Activated naive CD8-positive, alpha-beta T cell treated with anti-CD3 and anti-CD28 coated beads, Interleukin-2, amount 50 U/mL, for 24 hours (primary cell): ENCODE measurements around the gene ACP4.
"Not testable (repeated sequence)": the region's sequence is repeated elsewhere in the genome, so short reads cannot be mapped to it uniquely, and the experiment has no call there.

Source experiments
- ATAC-seq: fragments of 150-1000 bp; cut with Tn5 transposase; one replicate; pipeline ENCODE4 v1.10.0; 2021
- DNase-seq: peaks from one replicate; pipeline ENCODE4 v3.0.0; 2021
- H3K27ac Mint-ChIP-seq: one replicate; pipeline ENCODE4 v1.8.0; 2021; ENCODE audit warnings: mild to moderate bottlenecking, mixed read lengths
- H3K27me3 Mint-ChIP-seq: one replicate; pipeline ENCODE4 v1.8.0; 2021; ENCODE audit warnings: mixed read lengths
- H3K36me3 Mint-ChIP-seq: one replicate; pipeline ENCODE4 v1.8.0; 2021; ENCODE audit warnings: low read depth, mixed read lengths
- H3K4me1 Mint-ChIP-seq: one replicate; pipeline ENCODE4 v1.8.0; 2021; ENCODE audit warnings: mixed read lengths
- H3K4me3 Mint-ChIP-seq: one replicate; pipeline ENCODE4 v1.8.0; 2021; ENCODE audit warnings: mild to moderate bottlenecking, moderate library complexity, mixed read lengths
- H3K9me3 Mint-ChIP-seq: one replicate; pipeline ENCODE4 v1.8.0; 2021; ENCODE audit warnings: mixed read lengths

The ACP4 gene

GRCh38 chr19:50790396-50790795 lies at the start of gene ACP4:
Gene ACP4 (plus strand): TSS chr19:50790415. CDS start chr19:50790415, 0 bp downstream.
- no peak within 1 kb of the TSS for H3K4me3 Mint-ChIP-seq

GRCh38 chr19:50741179-50741933 lies 48.9 kb upstream of the ACP4 start:
- no peak overlapping the region for H3K4me3 Mint-ChIP-seq
- H3K36me3 Mint-ChIP-seq, result no peaks in the 10 kb centered on the region
- DNase-seq (no peak), ATAC-seq (no peak)
- no peaks in the 10 kb centered on the region for H3K9me3 Mint-ChIP-seq
- no peak overlapping the region for H3K27ac Mint-ChIP-seq
- H3K4me1 Mint-ChIP-seq, result no peaks in the 10 kb centered on the region
- peaks cover 36% of the 10 kb centered on the region for H3K27me3 Mint-ChIP-seq

More at GRCh38 chr19:50790396-50790795, at the start of gene ACP4:
- no peaks in the 10 kb centered on the region for H3K36me3 Mint-ChIP-seq
- no peaks in the 10 kb centered on the region for H3K27me3 Mint-ChIP-seq
- no peaks in the 10 kb centered on the region for H3K9me3 Mint-ChIP-seq
- no peak within 1 kb of the TSS for H3K27ac Mint-ChIP-seq
- ATAC-seq (no peak), DNase-seq (no peak)
- H3K4me1 Mint-ChIP-seq, result peaks cover 4% of the 10 kb centered on the region

- no peaks in the 10 kb centered on the region for H3K36me3 Mint-ChIP-seq
- DNase-seq (no peak), ATAC-seq (no peak)
- H3K27me3 Mint-ChIP-seq, result peaks cover 31% of the 10 kb centered on the region
- no peak overlapping the region for H3K27ac Mint-ChIP-seq
- H3K4me3 Mint-ChIP-seq, result no peak overlapping the region
- no peaks in the 10 kb centered on the region for H3K4me1 Mint-ChIP-seq
- H3K9me3 Mint-ChIP-seq, result no peaks in the 10 kb centered on the region
These were observed 46.7 kb upstream of the ACP4 start for GRCh38 chr19:50743537-50743936.

GRCh38 chr19:50745221-50745620 lies 45.0 kb upstream of the ACP4 start:
- Mint-ChIP-seq H3K4me3 (no peak overlapping the region), H3K27ac (no peak overlapping the region), H3K4me1 (no peaks in the 10 kb centered on the region), H3K9me3 (no peaks in the 10 kb centered on the region), H3K36me3 (no peaks in the 10 kb centered on the region), H3K27me3 (peaks cover 20% of the 10 kb centered on the region)
- no peak for ATAC-seq
- no peak for DNase-seq

- not testable (repeated sequence) for DNase-seq, H3K4me3 Mint-ChIP-seq
These were observed 43.1 kb upstream of the ACP4 start for GRCh38 chr19:50747141-50747540.

GRCh38 chr19:50749490-50749889 lies 40.7 kb upstream of the ACP4 start:
- ATAC-seq (no peak), DNase-seq (no peak)
- Mint-ChIP-seq H3K27me3 (peaks cover 13% of the 10 kb centered on the region), H3K9me3 (no peaks in the 10 kb centered on the region), H3K36me3 (no peaks in the 10 kb centered on the region), H3K27ac (no peak overlapping the region), H3K4me1 (no peaks in the 10 kb centered on the region), H3K4me3 (no peak overlapping the region)

More at GRCh38 chr19:50747141-50747540, 43.1 kb upstream of the ACP4 start:
- H3K27me3 Mint-ChIP-seq, result peaks cover 13% of the 10 kb centered on the region
- not testable (repeated sequence) for H3K4me1 Mint-ChIP-seq, H3K36me3 Mint-ChIP-seq, H3K9me3 Mint-ChIP-seq, H3K27ac Mint-ChIP-seq, ATAC-seq

GRCh38 chr19:50750010-50750409 lies 40.2 kb upstream of the ACP4 start:
- ATAC-seq (no peak), DNase-seq (no peak)
- Mint-ChIP-seq H3K36me3 (no peaks in the 10 kb centered on the region), H3K27ac (no peak overlapping the region), H3K4me3 (no peak overlapping the region), H3K27me3 (peaks cover 13% of the 10 kb centered on the region), H3K9me3 (no peaks in the 10 kb centered on the region), H3K4me1 (no peaks in the 10 kb centered on the region)

GRCh38 chr19:50753879-50754278 lies 36.3 kb upstream of the ACP4 start:
- Mint-ChIP-seq H3K9me3 (no peaks in the 10 kb centered on the region), H3K4me1 (no peaks in the 10 kb centered on the region), H3K4me3 (no peak overlapping the region), H3K36me3 (no peaks in the 10 kb centered on the region), H3K27me3 (peaks cover 9% of the 10 kb centered on the region), H3K27ac (no peak overlapping the region)
- DNase-seq (no peak), ATAC-seq (no peak)

- H3K36me3 Mint-ChIP-seq, DNase-seq, H3K4me3 Mint-ChIP-seq, H3K4me1 Mint-ChIP-seq, H3K9me3 Mint-ChIP-seq, H3K27ac Mint-ChIP-seq, H3K27me3 Mint-ChIP-seq, ATAC-seq: not testable (repeated sequence)
These were observed 34.0 kb upstream of the ACP4 start for GRCh38 chr19:50756244-50756643.

GRCh38 chr19:50757624-50758023 lies 32.6 kb upstream of the ACP4 start:
- ATAC-seq, H3K36me3 Mint-ChIP-seq, H3K27ac Mint-ChIP-seq, DNase-seq, H3K4me3 Mint-ChIP-seq, H3K4me1 Mint-ChIP-seq, H3K9me3 Mint-ChIP-seq, H3K27me3 Mint-ChIP-seq: not testable (repeated sequence)

- H3K27me3 Mint-ChIP-seq, DNase-seq, ATAC-seq, H3K4me1 Mint-ChIP-seq, H3K27ac Mint-ChIP-seq, H3K9me3 Mint-ChIP-seq, H3K36me3 Mint-ChIP-seq, H3K4me3 Mint-ChIP-seq: not testable (repeated sequence)
These were observed 31.1 kb upstream of the ACP4 start for GRCh38 chr19:50759076-50759475.

- Mint-ChIP-seq H3K27me3 (peaks cover 6% of the 10 kb centered on the region), H3K27ac (no peak overlapping the region), H3K4me3 (no peak overlapping the region), H3K4me1 (no peaks in the 10 kb centered on the region), H3K36me3 (no peaks in the 10 kb centered on the region), H3K9me3 (peaks cover 4% of the 10 kb centered on the region)
- no peak for ATAC-seq
- no peak for DNase-seq
These were observed 30.3 kb upstream of the ACP4 start for GRCh38 chr19:50759886-50760285.

- not testable (repeated sequence) for H3K27ac Mint-ChIP-seq, H3K36me3 Mint-ChIP-seq
These were observed 28.7 kb upstream of the ACP4 start for GRCh38 chr19:50761501-50761900.

GRCh38 chr19:50763521-50763920 lies 26.7 kb upstream of the ACP4 start:
- H3K4me1 Mint-ChIP-seq, H3K4me3 Mint-ChIP-seq, H3K27ac Mint-ChIP-seq, DNase-seq, H3K36me3 Mint-ChIP-seq, ATAC-seq, H3K9me3 Mint-ChIP-seq: not testable (repeated sequence)
- H3K27me3 Mint-ChIP-seq, result peaks cover 20% of the 10 kb centered on the region

More at GRCh38 chr19:50761501-50761900, 28.7 kb upstream of the ACP4 start:
- not testable (repeated sequence) for H3K9me3 Mint-ChIP-seq, H3K4me3 Mint-ChIP-seq, ATAC-seq, H3K4me1 Mint-ChIP-seq, DNase-seq, H3K27me3 Mint-ChIP-seq

- ATAC-seq, result no peak
- no peak overlapping the region for H3K27ac Mint-ChIP-seq
These were observed 25.8 kb upstream of the ACP4 start for GRCh38 chr19:50764409-50764808.

More at GRCh38 chr19:50764409-50764808, 25.8 kb upstream of the ACP4 start:
- DNase-seq, result no peak
- no peaks in the 10 kb centered on the region for H3K4me1 Mint-ChIP-seq
- H3K36me3 Mint-ChIP-seq, result no peaks in the 10 kb centered on the region
- H3K4me3 Mint-ChIP-seq, result no peak overlapping the region
- H3K27me3 Mint-ChIP-seq, result peaks cover 20% of the 10 kb centered on the region
- peaks cover 4% of the 10 kb centered on the region for H3K9me3 Mint-ChIP-seq
